HepG2 (cell line): ENCODE data around the gene BAG5. TPM values are rescaled to one million over a fixed set of nuclear protein-coding genes. Genes with fewer than 3 reads are reported as not detected.

Experiments used
- BATF2 ChIP-seq: sonication (generic); formaldehyde crosslinking; IDR thresholded peaks from 2 replicates; pipeline ENCODE4 v1.8.0; 2022; ENCODE audit warnings: mild to moderate bottlenecking, missing genetic modification reagents, moderate library complexity
- HMGXB3 ChIP-seq: sonication (generic); formaldehyde crosslinking; IDR thresholded peaks from 2 replicates; pipeline ENCODE4 v1.4.0; 2020; ENCODE audit warnings: missing genetic modification reagents, borderline replicate concordance
- MIXL1 ChIP-seq: IDR thresholded peaks from 2 replicates; pipeline ENCODE4 v1.6.1; 2016
- PCBP1 ChIP-seq: fragments of 200-400 bp; formaldehyde crosslinking; IDR thresholded peaks from 2 replicates; pipeline ENCODE4 v1.6.1; 2017; ENCODE audit warnings: mild to moderate bottlenecking, low read depth, low read length, borderline replicate concordance
- POLR2AphosphoS5 ChIP-seq: IDR thresholded peaks from 2 replicates; pipeline ENCODE4 v1.6.1; 2012; ENCODE audit warnings: low read depth, low read length
- SATB2 ChIP-seq: sonication (generic); formaldehyde crosslinking; IDR thresholded peaks from 2 replicates; pipeline ENCODE4 v1.5.0; 2020; ENCODE audit warnings: missing genetic modification reagents
- SMAD3 ChIP-seq: sonication (generic); formaldehyde crosslinking; IDR thresholded peaks from 2 replicates; pipeline ENCODE4 v1.4.0; 2020; ENCODE audit warnings: missing genetic modification reagents
- ZHX2 ChIP-seq, 2 experiments: sonication (generic) in 1 of 2; formaldehyde crosslinking in 1 of 2; IDR thresholded peaks; 2 replicates each; pipeline versions ENCODE4 v1.6.1 to v1.9.0; 2014 to 2022; ENCODE audit warnings: antibody characterized with exemption in 1 of 2, borderline replicate concordance in 1 of 2, inconsistent platforms in 1 of 2, low read depth in 1 of 2, missing genetic modification reagents in 1 of 2
- ZNF180 ChIP-seq: sonication (generic); formaldehyde crosslinking; IDR thresholded peaks from 2 replicates; pipeline ENCODE4 v1.4.0; 2020; ENCODE audit warnings: low read depth, missing genetic modification reagents, borderline replicate concordance
- ZNF414 ChIP-seq: sonication (generic); formaldehyde crosslinking; IDR thresholded peaks from 2 replicates; pipeline ENCODE4 v1.5.0; 2020; ENCODE audit warnings: missing genetic modification reagents
- ZNF616 ChIP-seq: sonication (generic); formaldehyde crosslinking; IDR thresholded peaks from 2 replicates; pipeline ENCODE4 v1.5.0; 2020; ENCODE audit warnings: low read depth, mild to moderate bottlenecking, missing genetic modification reagents
- ZNF746 ChIP-seq: sonication (generic); formaldehyde crosslinking; IDR thresholded peaks from 2 replicates; pipeline ENCODE4 v1.8.0; 2022; ENCODE audit warnings: mild to moderate bottlenecking, missing genetic modification reagents
- ZNF839 ChIP-seq: sonication (generic); formaldehyde crosslinking; IDR thresholded peaks from 2 replicates; pipeline ENCODE4 v1.4.0; 2020; ENCODE audit warnings: missing genetic modification reagents, mild to moderate bottlenecking, borderline replicate concordance
- polyA plus RNA-seq, 8 experiments: library from polyadenylated mRNA; depleted of rRNA in 3 of 8; stranded (reverse) in 7 of 8; unstranded in 1 of 8; fragments of >200 nt; fragmentation: Illumina TruSeq in 4 of 8; extraction: Trizol in 4 of 8; gene quantifications; 2 replicates each; pipeline versions ENCODE4 v1.2.1 to v1.2.3, GENCODE V29; 2011 to 2016; ENCODE audit warnings: low read depth in 4 of 8, missing spikeins in 1 of 8, mixed read lengths in 1 of 8; ENCODE audit not compliant: insufficient read depth in 1 of 8
- total RNA-seq, 5 experiments: library from RNA; depleted of rRNA; stranded (reverse); fragments of >200 nt; fragmentation: Illumina TruSeq; extraction: Trizol; gene quantifications; 2 replicates each; pipeline ENCODE4 v1.2.3, GENCODE V29; 2016; ENCODE audit warnings: low read depth in 1 of 5

BAG5 gene
- total and polyA plus RNA-seq, 2 of the 13 experiments (the other 11 are each of a cell fraction or from before 2014, with no cell fraction given), result 3.5 to 21.0 TPM

- TF ChIP-seq ZNF414 (no peak), BATF2 (no peak), ZNF616 (CRISPR knock-in tag) (peak; percentile 60; the same call in 1 of the 2 replicates), SATB2 (CRISPR knock-in tag) (no peak), ZNF746 (CRISPR knock-in tag) (no peak), HMGXB3 (no peak), PCBP1 (0 out of 2 replicates have a peak, but pooled peaks have one; percentile 18), MIXL1 (CRISPR knock-in tag) (0 out of 2 replicates have a peak, but pooled peaks have one; percentile 6), ZHX2 (IDR thresholded peaks at IDR 0.05; ENCODE audit: low read depth) (no peak), ZHX2 (CRISPR knock-in tag; IDR thresholded peaks at IDR 0.05; ENCODE audit: borderline replicate concordance) (no peak), ZNF839 (CRISPR knock-in tag) (peak; percentile 61; the same call in 1 of the 2 replicates), POLR2AphosphoS5 (no peak), ZNF180 (CRISPR knock-in tag) (no peak), SMAD3 (CRISPR knock-in tag) (no peak)
Observed at GRCh38 chr14:103549361-103550311, 12.8 kb downstream of the BAG5 start (continued).
